ENCODE data around the gene CYP2D6.
"Not testable (repeated sequence)": the region's sequence is repeated elsewhere in the genome, so short reads cannot be mapped to it uniquely, and the experiment has no call there.

Gene CYP2D6

GRCh38 chr22:42130639-42131431 lies at the start of gene CYP2D6:
Gene CYP2D6 (minus strand): TSS chr22:42130810. CDS start chr22:42130791, 19 bp downstream.
- not testable (repeated sequence) for DNase-seq

GRCh38 chr22:42179616-42180015 lies 49.0 kb upstream of the CYP2D6 start:
- no peak for DNase-seq

- DNase-seq, result no peak
Observed at GRCh38 chr22:42178910-42179519, 48.4 kb upstream of the CYP2D6 start.

DNA sequence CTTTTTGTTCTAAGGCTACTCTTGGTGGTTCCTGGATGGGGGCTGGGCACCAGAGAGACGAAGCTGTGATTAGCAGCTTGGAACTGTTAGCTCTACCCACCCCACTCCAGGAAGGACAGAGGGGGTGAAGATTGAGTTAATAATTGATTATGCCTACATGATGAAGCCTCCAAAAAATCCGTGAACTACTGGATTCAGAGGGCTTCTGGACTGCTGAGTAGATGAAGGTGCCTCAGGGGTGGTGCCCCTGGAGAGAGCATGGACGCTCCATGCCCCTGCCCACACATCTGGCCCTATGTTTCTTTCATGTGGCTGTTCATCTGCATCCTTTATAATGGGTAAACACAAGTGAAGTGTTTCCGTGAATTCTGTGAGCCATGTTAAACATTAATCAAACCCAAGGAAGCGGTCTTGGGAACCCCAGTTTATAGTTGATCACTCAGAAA lies 47.3 kb upstream of the CYP2D6 start:
- no peak for DNase-seq

DNA sequence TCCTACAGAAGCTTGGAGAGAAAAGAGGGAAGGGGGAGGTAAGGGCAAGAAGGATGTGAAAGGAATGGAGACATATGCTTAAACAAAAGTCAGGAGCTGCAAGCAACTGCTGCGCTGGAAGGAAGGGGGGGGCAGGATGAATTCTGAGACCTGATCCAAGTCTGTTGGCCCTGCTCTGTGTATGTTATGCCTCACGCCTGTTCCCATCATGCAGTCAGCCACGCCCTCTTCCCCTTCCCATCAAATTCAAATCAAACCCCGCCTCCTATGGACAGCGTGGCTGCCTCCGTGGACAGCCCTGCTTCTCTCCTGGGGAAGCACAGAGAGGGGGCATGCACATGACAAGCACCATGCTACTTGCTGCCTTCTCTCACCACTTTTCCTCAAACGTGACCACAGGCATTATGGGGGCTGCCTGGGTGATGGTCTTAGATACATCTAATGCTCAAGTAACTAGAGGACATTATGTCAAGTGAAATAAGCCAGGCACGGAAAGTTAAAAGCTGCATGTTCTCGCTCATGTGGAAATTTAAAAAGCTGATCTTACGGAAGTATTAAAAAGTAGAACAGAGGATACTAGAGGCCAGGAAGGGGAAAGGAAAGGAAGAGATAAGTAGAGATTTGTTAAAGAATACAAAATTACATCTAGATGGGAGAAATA lies 45.8 kb upstream of the CYP2D6 start:
- no peak for DNase-seq

DNA sequence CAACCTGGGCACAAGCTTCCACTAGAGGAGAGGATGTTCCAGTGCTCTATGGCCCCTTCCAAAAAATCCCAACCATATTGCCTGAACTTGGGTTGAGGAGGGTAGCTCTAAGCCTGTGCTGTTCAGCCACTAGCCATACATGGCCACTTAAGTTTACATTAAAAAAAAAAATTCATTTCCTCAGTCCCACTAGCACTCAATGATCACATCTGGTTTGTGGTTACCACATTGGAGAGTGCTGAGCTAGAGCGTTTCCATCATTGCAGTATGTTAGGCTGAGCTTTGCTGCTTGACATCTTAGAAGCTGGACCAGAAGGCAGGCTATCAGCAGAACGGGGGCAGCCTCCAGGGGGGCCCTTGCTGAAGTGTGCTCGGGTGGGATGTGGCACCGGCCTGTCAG lies 43.5 kb upstream of the CYP2D6 start:
- DNase-seq, result peak in 1 of 2 donors; percentile 26

DNA sequence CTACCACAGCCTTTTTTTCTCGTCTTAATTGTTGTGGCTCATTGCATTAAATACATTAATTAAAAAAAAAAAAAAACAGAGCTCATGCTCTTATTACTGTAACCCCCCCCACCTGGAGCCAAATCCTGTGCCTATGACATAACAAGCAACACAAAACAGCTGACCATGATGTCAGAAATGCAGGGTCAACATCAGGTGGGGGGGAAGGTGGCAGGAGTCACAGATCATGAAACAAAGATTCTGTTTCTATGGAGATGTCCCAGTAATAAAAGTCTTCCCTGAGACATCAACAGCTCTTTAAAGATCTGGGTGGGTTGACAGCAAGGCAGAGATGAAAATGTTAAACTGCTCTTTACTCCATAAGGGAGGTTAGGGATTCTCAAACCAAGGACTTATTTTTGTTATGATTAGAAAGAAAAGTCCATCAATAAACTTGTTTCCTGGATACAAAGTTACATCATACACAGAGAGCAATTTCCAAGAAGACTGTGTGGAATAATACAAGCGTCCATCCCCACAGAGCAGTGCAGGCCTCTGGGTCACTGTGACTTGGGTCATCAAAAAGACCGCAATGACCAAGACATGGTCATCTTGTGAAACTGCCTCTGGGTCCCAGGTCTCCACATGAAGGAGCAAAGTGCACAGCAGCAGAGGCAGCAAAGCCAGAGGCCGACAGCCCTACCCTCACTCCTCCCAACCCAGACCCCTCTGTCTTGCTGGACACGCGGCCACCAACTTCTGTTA lies 42.7 kb upstream of the CYP2D6 start:
- DNase-seq, result no peak

GRCh38 chr22:42172773-42173172 lies 42.2 kb upstream of the CYP2D6 start:
- DNase-seq, result no peak

GRCh38 chr22:42171946-42172719 lies 41.5 kb upstream of the CYP2D6 start:
- no peak for DNase-seq

- no peak for DNase-seq
Observed at GRCh38 chr22:42171417-42171816, 40.8 kb upstream of the CYP2D6 start.

DNA sequence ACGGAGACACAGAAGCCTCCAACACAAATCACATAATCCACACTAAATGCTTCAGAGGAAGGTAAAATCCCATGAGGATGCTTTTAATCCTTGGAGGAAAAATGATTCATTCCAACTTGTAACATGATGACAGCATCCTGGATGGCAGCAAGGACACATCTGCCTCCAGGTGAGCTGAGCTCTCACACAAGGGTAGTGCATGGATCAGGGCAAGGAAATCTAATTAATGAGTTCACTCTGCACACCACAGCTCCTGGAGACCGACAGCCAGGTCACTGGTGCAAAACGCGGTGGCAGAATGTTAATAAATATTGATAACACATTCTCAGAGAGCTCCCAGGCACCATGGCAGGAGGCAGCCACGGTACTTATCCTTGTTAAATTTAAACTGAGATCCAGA lies 40.3 kb upstream of the CYP2D6 start:
- no peak for DNase-seq

GRCh38 chr22:42169055-42169469 lies 38.5 kb upstream of the CYP2D6 start:
- DNase-seq, result peak; percentile 71 to 79

- DNase-seq, result no peak
Observed at GRCh38 chr22:42168476-42168875, 37.9 kb upstream of the CYP2D6 start.

DNA sequence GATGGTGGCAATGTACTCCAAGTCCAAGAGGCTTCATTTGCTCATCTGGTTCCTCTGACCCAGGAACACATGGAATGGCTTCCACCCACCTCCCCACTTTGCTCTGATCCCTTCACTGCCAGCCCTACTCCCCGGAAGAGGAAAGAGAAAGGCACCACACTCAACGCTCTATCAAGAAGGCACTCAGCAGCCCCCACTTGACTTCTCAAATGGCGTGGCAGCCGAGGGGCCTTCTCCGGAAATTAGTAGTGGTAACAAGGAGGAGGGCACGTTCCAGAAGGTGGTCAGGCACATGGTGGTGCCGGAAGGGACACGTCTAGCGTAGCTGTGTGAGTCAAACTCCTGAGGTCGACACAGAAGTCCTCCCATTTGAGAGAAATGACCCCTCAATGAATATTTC lies 36.5 kb upstream of the CYP2D6 start:
- no peak for DNase-seq

DNA sequence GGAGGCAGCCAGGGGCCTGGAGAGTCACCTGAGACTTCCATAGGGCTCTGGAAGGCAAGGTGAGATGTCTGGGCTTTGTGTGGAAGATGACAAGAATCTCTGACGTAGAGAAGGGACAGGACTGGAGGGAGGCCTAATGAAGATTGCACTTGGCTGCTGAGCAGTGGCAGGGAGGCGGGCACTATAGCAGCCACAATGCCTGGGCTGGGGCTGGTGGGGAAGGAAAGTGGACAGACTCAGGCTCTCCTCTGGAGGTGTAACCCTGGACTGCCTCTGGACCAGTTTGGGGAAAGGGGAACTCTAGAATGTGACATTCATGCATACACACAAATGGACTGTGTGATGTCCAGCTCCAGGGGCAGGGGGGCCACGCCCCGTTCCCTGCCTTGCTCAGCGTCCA lies 34.3 kb upstream of the CYP2D6 start:
- DNase-seq, result no peak

DNA sequence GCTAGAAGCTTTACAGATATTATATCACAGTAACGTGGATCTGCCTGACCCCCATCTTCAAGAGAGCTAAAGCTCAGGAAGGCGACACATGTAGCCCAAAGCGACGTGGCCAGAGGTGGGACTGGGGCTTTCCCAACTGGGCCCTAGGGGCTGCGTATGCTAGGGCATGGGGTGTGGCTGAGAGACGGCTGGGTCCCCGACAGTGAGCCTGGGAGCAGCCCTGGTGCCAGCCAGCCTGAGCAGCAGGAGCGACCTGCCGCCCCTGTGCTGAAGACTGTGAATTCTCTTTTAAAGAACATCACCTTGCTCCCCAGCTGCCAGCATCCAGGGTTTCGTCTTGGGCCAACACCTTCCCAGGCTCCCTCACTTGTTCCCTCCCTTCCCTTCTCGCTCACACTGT lies 32.9 kb upstream of the CYP2D6 start:
- no peak for DNase-seq

- DNase-seq, result no peak
Observed at GRCh38 chr22:42162728-42163489, 32.3 kb upstream of the CYP2D6 start.

GRCh38 chr22:42160830-42161696 lies 30.5 kb upstream of the CYP2D6 start:
- DNase-seq, result no peak

GRCh38 chr22:42160251-42160650 lies 29.6 kb upstream of the CYP2D6 start:
- DNase-seq, result no peak

DNA sequence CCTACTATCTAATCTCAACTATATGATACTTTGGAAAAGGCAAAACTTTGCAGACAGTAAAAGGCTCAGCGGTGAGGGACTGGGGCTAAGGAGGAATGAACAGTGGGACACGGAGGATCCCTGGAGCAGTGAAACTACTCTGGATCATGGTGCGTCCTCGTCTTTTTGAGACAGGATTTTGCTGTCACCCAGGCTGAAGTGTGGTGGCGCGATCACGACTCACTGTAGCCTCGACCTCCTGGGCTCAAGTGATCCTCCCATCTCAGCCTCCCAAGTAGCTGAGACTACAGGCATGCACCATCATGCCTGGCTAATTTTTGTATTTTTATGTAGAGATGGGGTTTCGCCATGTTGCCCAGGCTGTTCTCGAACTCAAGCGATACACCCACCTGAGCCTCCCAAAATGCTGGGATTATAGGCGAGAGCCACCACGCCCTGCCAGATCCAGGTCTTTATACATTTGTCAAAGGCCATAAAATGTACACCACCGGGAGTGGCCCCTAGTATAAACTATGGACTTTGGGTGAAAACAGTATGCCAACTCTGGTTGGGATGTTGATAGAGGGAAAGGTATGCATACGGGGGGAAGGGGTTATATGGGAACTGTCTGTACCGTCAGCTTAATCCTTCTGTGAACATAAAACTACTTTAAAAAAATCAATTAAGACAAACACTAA lies 28.0 kb upstream of the CYP2D6 start:
- DNase-seq, result no peak

Measured in CD4-positive, alpha-beta T cell treated with Interferon alpha-2 for 1 hour (primary cell).